Neural crest cell (in vitro differentiated cells): ENCODE results near the gene ATP2A2. TPM values are rescaled to one million over a fixed set of nuclear protein-coding genes. Genes with fewer than 3 reads are reported as not detected.

Experiments
- DNase-seq: peaks from one replicate; pipeline ENCODE4 v3.0.0; 2021; ENCODE audit warnings: low read depth, mixed read lengths, low spot score
- H3K27ac Mint-ChIP-seq: one replicate; pipeline ENCODE4 v1.8.0; 2021; ENCODE audit warnings: mild to moderate bottlenecking, mixed read lengths; ENCODE audit not compliant: unreplicated experiment
- H3K27me3 Mint-ChIP-seq: 2 replicates; pipeline ENCODE4 v1.8.0; 2021; ENCODE audit warnings: low read depth, mild to moderate bottlenecking, mixed read lengths
- H3K36me3 Mint-ChIP-seq: 2 replicates; pipeline ENCODE4 v1.8.0; 2021; ENCODE audit warnings: low read depth, mild to moderate bottlenecking, mixed read lengths
- H3K4me1 Mint-ChIP-seq: 2 replicates; pipeline ENCODE4 v1.8.0; 2021; ENCODE audit warnings: mixed read lengths
- H3K4me3 Mint-ChIP-seq: one replicate; pipeline ENCODE4 v1.8.0; 2021; ENCODE audit warnings: mild to moderate bottlenecking, mixed read lengths
- H3K9me3 Mint-ChIP-seq: 2 replicates; pipeline ENCODE4 v1.8.0; 2021; ENCODE audit warnings: mixed read lengths
- total RNA-seq: library from RNA; stranded (reverse); gene quantifications from 2 replicates; pipeline ENCODE4 v1.2.1, GENCODE V29; 2021
- TF ChIP-seq, protein P1 (sequence below): fragments of 200-600 bp; sonication (generic); conservative IDR thresholded peaks from 2 replicates; pipeline ENCODE4 v1.5.0; 2021; ENCODE audit warnings: antibody characterized with exemption, mild to moderate bottlenecking

The ATP2A2 gene
- total RNA-seq, 1 donor from 2014 or later: 242 TPM

GRCh38 chr12:110345176-110345661 is 64.2 kb downstream of the ATP2A2 start:
- DNase-seq: no peak
- H3K4me1 Mint-ChIP-seq: no peaks in the 10 kb centered on the region
- H3K36me3 Mint-ChIP-seq: peaks cover 46% of the 10 kb centered on the region
- H3K4me3 Mint-ChIP-seq: no peak overlapping the region
- H3K9me3 Mint-ChIP-seq: no peaks in the 10 kb centered on the region
- no peak overlapping the region for H3K27ac Mint-ChIP-seq
- TF ChIP-seq, protein P1, sequence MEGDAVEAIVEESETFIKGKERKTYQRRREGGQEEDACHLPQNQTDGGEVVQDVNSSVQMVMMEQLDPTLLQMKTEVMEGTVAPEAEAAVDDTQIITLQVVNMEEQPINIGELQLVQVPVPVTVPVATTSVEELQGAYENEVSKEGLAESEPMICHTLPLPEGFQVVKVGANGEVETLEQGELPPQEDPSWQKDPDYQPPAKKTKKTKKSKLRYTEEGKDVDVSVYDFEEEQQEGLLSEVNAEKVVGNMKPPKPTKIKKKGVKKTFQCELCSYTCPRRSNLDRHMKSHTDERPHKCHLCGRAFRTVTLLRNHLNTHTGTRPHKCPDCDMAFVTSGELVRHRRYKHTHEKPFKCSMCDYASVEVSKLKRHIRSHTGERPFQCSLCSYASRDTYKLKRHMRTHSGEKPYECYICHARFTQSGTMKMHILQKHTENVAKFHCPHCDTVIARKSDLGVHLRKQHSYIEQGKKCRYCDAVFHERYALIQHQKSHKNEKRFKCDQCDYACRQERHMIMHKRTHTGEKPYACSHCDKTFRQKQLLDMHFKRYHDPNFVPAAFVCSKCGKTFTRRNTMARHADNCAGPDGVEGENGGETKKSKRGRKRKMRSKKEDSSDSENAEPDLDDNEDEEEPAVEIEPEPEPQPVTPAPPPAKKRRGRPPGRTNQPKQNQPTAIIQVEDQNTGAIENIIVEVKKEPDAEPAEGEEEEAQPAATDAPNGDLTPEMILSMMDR: no peak
- no peaks in the 10 kb centered on the region for H3K27me3 Mint-ChIP-seq

GRCh38 chr12:110345963-110346362 is 64.9 kb downstream of the ATP2A2 start:
- H3K36me3 Mint-ChIP-seq: peaks cover 45% of the 10 kb centered on the region
- no peaks in the 10 kb centered on the region for H3K4me1 Mint-ChIP-seq
- no peak overlapping the region for H3K27ac Mint-ChIP-seq
- H3K4me3 Mint-ChIP-seq: no peak overlapping the region
- no peak for DNase-seq
- TF ChIP-seq, protein P1: no peak
- no peaks in the 10 kb centered on the region for H3K9me3 Mint-ChIP-seq
- H3K27me3 Mint-ChIP-seq: no peaks in the 10 kb centered on the region

DNA sequence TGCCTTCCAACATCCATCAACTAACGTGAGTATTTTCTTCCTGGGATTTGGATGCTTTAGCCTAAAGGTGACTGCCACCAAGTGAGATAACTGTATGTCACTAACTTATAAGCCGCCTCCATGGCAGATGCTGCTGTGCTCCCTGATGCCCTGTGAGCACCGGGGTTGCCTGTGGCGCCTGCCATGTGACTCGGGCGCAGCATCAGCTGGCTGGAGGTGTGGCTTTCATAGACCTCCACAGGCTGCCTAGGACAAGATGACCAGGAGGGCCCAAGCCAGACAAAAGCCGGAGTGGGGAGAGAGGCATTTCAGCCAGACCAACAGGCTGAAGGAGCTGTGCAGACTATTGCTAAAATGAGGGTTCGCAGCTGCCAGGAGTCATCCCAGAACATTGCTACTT is 66.7 kb downstream of the ATP2A2 start:
- no peak for DNase-seq
- Mint-ChIP-seq H3K27me3 (no peaks in the 10 kb centered on the region), H3K4me1 (no peaks in the 10 kb centered on the region), H3K36me3 (peaks cover 38% of the 10 kb centered on the region), H3K4me3 (no peak overlapping the region), H3K9me3 (no peaks in the 10 kb centered on the region), H3K27ac (no peak overlapping the region)
- TF ChIP-seq, protein P1: no peak

- no peak for DNase-seq
- H3K4me1 Mint-ChIP-seq: no peaks in the 10 kb centered on the region
- H3K27me3 Mint-ChIP-seq: no peaks in the 10 kb centered on the region
- H3K27ac Mint-ChIP-seq: no peak overlapping the region
- no peaks in the 10 kb centered on the region for H3K9me3 Mint-ChIP-seq
- TF ChIP-seq, protein P1: no peak
- H3K4me3 Mint-ChIP-seq: no peak overlapping the region
- H3K36me3 Mint-ChIP-seq: peaks cover 33% of the 10 kb centered on the region
These were observed 67.5 kb downstream of the ATP2A2 start for GRCh38 chr12:110348431-110349059.

DNA sequence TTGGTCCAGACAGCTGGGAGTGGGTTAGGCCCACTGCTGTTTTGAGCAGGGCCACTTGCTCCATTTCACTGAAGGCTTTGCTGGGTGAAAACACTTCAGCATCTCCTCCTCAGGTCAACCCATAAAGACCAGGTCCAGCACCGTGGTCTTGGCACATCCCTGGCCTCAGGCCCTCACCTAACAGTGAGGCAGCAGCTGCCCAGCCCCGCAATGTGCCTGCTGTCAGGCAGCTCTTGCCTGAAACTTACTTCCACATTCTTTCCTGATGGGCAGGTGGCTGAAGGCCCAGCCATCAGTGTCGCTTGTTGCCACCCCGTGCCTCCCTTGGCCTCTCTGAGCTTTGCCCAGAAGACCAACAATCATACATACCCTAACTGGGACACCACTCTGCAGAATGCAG is 68.0 kb downstream of the ATP2A2 start:
- no peak for DNase-seq
- H3K9me3 Mint-ChIP-seq: no peaks in the 10 kb centered on the region
- no peak overlapping the region for H3K27ac Mint-ChIP-seq
- H3K36me3 Mint-ChIP-seq: peaks cover 31% of the 10 kb centered on the region
- H3K4me3 Mint-ChIP-seq: no peak overlapping the region
- TF ChIP-seq, protein P1: no peak
- no peaks in the 10 kb centered on the region for H3K4me1 Mint-ChIP-seq
- H3K27me3 Mint-ChIP-seq: no peaks in the 10 kb centered on the region
